Hindlimb muscle (tissue), 1 donor: ENCODE data around the gene GNG3. TPM values are rescaled to one million over a fixed set of nuclear protein-coding genes. Genes with fewer than 3 reads are reported as not detected.
"Not testable (repeated sequence)": the region's sequence is repeated elsewhere in the genome, so short reads cannot be mapped to it uniquely, and the experiment has no call there.

ENCODE experiments used
- DNase-seq: peaks from one replicate; pipeline ENCODE4 v3.0.0-alpha.2; 2013
- polyA plus RNA-seq: library from polyadenylated mRNA; unstranded; fragments of 120-200 nt; gene quantifications from one replicate; pipeline ENCODE4 v1.2.1, GENCODE V29; 2013; ENCODE audit not compliant: insufficient read length

GNG3 gene
- polyA plus RNA-seq, result 0.61 TPM

DNA sequence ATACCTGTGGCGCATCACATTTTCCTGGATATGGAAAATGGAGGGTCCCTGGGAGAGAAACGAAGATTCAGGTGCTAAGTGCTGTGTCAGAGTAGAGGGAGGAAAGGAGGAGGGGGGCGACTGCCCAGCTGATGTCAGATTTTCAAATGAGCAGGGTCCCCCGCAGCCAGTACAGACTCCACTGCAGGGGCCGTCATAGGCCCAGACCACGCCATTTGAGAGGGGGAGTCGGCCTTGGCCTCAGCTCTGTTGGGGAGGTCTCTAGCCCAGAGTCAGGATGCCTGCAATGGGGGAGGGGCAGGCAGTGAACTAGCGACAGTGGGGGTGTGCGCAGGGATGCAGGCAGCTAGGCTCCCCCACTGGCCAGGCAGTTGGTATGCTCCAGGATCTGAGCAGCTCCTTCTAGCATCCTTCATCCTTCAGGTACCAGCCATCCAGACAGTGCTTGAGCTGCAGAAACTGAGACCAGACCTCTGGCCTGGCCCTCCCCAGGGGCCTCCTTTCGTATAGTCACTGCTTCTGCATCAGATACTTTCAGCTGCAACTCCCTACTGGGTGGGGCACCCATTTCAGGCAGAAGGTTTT is at the start of gene GNG3, which contains the start of gene BSCL2:
Gene GNG3 (plus strand): TSS at position 400 of the 585 bp plus-strand sequence. CDS start 620 bp downstream, outside the sequence.
Gene BSCL2 (minus strand): TSS at position 148 of the 585 bp plus-strand sequence. CDS start 229 bp downstream, outside the sequence.
- no peak for DNase-seq

GRCh38 chr11:62664405-62665074 is 42.9 kb upstream of the GNG3 start:
- no peak for DNase-seq

DNA sequence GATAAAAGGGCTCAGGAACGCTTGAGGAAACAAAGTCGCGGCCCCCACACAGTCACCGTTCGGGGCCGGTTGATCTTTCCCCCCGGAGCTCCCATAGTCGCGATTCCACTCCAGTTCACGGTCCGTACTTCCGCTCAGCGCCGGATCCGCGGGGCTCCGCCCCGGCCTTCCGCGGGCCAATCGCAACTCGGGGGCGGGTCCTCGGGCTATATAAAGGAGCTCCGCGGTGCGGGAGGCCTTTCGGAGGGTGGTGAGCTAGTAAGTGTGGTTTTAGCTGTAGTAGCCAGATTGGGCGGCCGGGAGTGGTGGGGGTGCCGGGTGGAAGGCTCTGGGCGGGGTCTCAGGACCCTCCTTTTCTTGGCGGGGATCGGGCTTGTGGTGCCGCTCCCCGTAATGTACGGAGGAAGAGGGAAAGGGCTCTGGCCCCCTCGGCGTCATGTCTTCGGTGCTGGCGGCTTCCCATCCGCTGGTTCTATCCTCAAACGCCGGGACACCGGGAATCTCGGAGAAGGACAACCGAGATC is 42.3 kb upstream of the GNG3 start, which contains the start of the genes C11orf98 and CSKMT:
Gene C11orf98 (minus strand): TSS at position 136 of the 524 bp plus-strand sequence. CDS start 41 bp downstream, at position 95.
Gene CSKMT (plus strand): TSS at position 238 of the 524 bp plus-strand sequence. CDS start 568 bp downstream, outside the sequence.
- DNase-seq, result peak; percentile 97

- DNase-seq, result no peak
Observed at GRCh38 chr11:62665599-62666258, 41.7 kb upstream of the GNG3 start.

GRCh38 chr11:62666259-62666926 is 41.1 kb upstream of the GNG3 start:
- no peak for DNase-seq

GRCh38 chr11:62667460-62667859 is 40.0 kb upstream of the GNG3 start:
- no peak for DNase-seq

DNA sequence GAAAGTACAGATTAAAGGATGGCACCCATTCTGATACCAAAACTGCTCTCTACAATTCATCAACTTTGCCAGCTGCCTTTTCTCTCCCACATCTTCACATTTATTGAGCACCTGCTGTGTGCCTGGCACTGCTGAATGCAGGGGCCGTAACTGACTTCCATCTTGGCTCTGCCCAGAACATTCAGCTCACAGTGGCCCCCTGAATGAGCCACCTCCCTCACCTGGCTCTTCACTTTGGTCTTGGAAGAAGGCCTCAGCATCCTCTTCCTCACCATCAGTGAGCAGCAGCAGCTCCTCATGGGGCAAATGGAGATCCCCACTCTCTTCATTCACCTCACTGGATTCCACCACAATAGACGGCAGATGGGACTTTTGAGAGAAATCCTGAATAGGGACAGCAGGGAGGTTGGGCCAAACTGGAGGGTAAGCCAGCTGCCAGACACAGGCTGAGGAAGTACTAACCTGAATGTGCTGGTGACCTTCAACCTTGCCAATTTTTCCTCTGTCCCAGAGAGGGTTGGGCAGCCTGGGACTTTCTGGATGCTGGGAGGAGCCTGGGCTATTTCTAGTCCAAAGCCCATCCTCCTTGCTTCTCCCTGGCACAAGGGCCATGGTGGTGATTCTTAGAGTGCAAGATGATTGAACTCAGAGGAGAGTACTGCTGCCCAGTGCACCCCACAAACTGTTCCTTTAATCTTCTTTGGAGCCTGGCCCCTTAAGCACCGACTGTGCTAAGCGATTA is 37.9 kb upstream of the GNG3 start:
- DNase-seq, result no peak

GRCh38 chr11:62671236-62671607 is 36.3 kb upstream of the GNG3 start:
- DNase-seq, result no peak

GRCh38 chr11:62671608-62672389 is 35.7 kb upstream of the GNG3 start, which contains the start of the genes LBHD1 and UQCC3:
TSS of gene LBHD1 (minus strand) at chr11:62672267. CDS start at chr11:62670031, 2,236 bp downstream.
TSS of gene UQCC3 (plus strand) at chr11:62671673. CDS start at chr11:62671746, 73 bp downstream.
- DNase-seq, result peak; percentile 85

- no peak for DNase-seq
Observed at GRCh38 chr11:62673196-62673525, 34.3 kb upstream of the GNG3 start.

GRCh38 chr11:62675415-62675814 is 32.1 kb upstream of the GNG3 start:
- not testable (repeated sequence) for DNase-seq

DNA sequence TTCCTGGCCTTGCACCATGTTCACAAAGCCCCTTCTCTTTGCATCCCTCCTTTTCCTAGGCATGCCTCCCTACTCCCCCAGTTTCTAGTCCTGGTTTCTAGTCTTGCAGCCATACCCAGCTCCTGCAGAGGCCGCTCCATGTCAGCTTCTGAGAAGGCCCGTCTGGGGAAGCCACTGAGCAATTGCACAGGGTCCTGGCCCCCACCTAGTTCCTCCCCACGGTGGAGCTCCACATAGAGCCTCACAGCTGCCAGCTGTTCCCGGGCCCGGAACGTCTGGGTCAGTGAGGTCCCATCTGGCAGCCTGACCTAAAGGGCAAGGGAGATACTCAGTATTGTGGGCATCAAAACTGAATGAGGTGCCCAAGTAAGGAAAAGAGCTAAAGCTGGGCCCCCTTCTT is 30.8 kb upstream of the GNG3 start:
- DNase-seq, result no peak

GRCh38 chr11:62677156-62677555 is 30.3 kb upstream of the GNG3 start:
- no peak for DNase-seq

- no peak for DNase-seq
Observed at GRCh38 chr11:62677714-62678113, 29.8 kb upstream of the GNG3 start.

DNA sequence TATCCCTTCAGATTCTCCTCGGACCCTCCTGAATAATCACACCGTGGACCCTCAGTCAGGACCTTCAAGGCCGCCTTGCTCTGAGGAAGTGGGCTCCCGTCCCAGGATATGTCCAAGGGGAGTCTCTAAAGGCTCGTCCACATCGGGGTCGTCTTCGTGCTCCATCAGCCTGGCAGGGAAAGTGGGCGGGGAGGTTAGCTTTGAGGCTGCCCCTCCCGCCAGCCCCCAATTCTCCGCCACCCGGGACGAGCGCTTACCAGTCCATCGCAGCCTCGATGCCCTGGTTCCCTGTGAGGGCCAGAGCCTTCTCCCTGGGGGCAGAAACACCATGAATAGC is 29.1 kb upstream of the GNG3 start:
- no peak for DNase-seq

DNA sequence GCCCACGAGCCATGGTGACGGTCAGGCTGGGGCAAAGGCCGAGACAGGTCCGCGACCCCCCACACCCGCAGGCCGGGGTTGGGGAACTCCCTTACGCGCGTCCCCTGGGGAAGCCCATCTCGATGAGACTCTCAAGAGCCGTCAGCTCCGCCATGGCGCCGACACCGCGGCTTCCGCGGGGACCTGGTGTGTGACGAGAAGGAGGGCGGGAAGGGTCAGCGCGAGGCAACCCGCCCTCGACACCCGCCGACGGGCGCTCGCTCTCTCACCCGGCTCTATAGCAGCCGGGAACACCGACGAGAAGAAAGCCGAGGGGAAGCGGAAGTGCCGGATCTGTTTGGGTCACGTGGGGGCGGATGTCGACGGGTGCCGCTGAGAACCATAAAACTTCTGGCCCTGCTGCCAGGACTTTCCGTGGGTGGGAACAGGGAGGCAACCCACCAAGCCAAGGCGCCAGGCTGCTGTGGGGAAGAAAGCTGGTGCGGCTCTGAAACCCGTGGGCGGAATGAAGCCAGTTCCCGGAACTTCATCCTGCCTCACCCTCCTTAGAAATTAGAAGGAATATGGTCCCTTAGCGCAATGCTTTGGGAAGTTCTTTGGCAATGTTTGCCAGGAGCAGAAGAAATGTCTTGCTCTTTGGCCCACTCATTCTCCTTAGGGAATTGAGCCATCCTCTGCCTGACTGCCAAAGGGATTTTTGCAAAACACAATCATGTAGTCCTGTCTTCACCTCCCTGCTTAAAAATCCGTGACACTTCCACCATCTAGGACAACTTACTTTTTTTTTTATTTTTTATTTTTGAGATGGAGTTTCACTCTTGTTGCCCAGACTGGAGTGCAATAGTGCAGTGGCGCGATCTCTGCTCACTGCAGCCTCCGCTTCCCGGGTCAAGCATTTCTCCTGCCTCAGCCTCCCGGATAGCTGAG is 28.4 kb upstream of the GNG3 start, which contains the start of gene UBXN1:
Gene UBXN1 (minus strand): TSS at position 304 of the 927 bp plus-strand sequence. CDS start 150 bp downstream, at position 154.
- peak; percentile 93 for DNase-seq

DNA sequence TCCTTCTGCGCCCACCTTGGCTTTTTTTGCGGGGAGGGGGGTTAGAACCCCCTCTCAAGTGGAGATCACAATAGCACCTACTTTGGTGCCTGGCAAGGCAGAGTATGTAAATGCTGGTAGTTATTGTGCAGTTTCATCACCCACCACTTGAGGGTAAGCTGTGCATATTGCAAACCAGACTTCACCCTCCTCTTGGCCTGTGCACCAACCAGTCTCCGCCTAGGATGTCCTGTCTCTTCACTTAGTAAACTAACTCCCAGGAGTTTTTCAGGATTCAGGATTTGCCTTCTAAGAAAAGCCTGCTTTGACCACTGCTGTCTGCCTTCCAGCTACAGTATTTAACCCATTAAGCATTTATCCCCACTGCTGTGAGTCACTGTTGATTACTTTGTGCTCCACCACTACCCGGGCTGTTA is 26.6 kb upstream of the GNG3 start:
- no peak for DNase-seq

DNA sequence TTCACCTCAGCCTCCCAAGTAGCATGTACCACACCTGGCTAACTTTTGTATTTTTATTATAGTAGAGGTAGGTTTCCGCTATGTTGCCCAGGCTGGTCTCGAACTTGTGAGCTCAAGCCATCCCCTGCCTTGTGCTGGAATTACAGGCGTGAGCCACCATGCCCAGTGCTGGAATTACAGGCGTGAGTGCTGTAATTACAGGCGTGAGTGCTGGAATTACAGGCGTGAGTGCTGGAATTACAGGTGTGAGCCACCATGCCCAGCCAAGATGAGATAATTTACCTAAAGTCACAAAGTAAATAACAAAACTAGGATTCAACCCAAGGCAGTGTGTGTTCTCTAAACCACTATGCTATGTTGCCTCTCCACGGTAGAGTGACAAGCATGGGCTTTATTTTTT is 25.0 kb upstream of the GNG3 start:
- DNase-seq, result no peak

DNA sequence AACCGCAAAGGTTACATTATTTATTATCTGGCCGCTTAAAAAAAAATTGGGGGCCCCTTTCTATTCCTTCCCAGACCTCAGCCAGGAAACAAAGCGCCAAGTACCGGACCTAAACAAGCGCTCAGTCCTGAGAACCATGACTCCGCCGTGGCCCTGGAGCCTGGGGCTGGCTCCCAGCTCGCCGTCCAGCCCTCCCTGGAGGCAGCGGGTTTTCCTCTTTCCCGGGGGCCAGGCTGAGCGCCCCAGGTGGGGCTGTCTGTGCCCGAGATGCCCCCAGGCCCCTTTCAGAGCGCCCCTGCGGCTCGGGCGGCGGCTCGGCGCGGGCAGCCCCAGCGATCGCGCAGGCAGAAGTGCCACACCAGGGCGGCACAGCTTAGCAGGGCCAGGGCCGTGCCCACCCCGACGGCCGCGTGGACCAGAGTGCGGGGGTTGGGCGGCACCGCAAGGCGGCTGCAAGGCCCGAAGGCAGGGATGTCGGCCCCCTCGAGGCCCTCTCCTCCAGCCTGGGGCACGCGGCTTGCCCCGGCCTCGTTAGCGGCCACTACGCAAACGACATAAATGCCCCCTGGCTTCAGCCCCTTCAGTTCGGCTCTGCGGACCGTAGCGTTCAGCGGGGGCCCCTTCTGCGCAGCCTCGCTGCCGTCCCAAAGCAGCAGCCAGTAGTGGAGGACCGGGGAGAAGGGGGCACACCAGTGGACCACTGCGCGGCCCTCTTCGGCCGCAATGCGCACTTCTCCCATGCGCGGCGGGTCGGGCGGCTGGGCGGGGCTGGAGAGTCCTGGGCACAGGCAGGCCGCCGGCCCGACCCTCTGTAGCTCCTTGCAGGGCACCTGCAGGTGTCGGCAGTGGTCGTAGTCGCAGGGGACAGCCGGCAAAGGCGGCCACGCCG is 19.7 kb upstream of the GNG3 start:
- DNase-seq, result no peak
